ENCODE data around the gene ADAM17. TPM values are rescaled to one million over a fixed set of nuclear protein-coding genes. Genes with fewer than 3 reads are reported as not detected.

Gene ADAM17
- total and polyA plus RNA-seq, 2 of the 13 experiments (the other 11 are each of a cell fraction or from before 2014, with no cell fraction given), result 6.5 to 33.4 TPM

GRCh38 chr2:9490789-9491188 is 64.8 kb downstream of the ADAM17 start (continued):
- TF ChIP-seq PRDM10 (CRISPR knock-in tag; IDR thresholded peaks at IDR 0.05; ENCODE audit: low read depth), result no peak
- no peak for TF ChIP-seq ZNF24 (IDR thresholded peaks at IDR 0.05)
- no peak for TF ChIP-seq DR1 (CRISPR knock-in tag; IDR thresholded peaks at IDR 0.05)
- no peak for TF ChIP-seq ZNF616 (CRISPR knock-in tag; IDR thresholded peaks at IDR 0.05; ENCODE audit: low read depth)
- peak; percentile 55 for TF ChIP-seq HDAC2 (CRISPR knock-in tag; IDR thresholded peaks at IDR 0.05)
- no peak for TF ChIP-seq CCAR2 (optimal IDR thresholded peaks at IDR 0.05; ENCODE audit: low read depth, low read length)
- no peak for TF ChIP-seq ZNF737 (CRISPR knock-in tag; IDR thresholded peaks at IDR 0.05; ENCODE audit: borderline replicate concordance)
- TF ChIP-seq PREB (CRISPR knock-in tag; IDR thresholded peaks at IDR 0.05), result no peak
- no peak for TF ChIP-seq ZFYVE20 (CRISPR knock-in tag; IDR thresholded peaks at IDR 0.05; ENCODE audit: borderline replicate concordance, low read depth)
- TF ChIP-seq GTF2F1 (IDR thresholded peaks at IDR 0.05; ENCODE audit: low read length), result no peak
- TF ChIP-seq ZNF446 (CRISPR knock-in tag; IDR thresholded peaks at IDR 0.05), result no peak
- TF ChIP-seq PPARG (CRISPR knock-in tag; conservative IDR thresholded peaks at IDR 0.05), result peak; percentile 51; the same call in 1 of the 2 replicates
